HepG2 (cell line): ENCODE data around the gene LCN2. TPM values are rescaled to one million over a fixed set of nuclear protein-coding genes. Genes with fewer than 3 reads are reported as not detected.

Experiments used
- ESRRA ChIP-seq: sonication (generic); formaldehyde crosslinking; IDR thresholded peaks from 2 replicates; pipeline ENCODE4 v1.5.1; 2020; ENCODE audit warnings: mild to moderate bottlenecking, low read depth, missing genetic modification reagents
- FOXJ3 ChIP-seq: sonication (generic); formaldehyde crosslinking; IDR thresholded peaks from 2 replicates; pipeline ENCODE4 v1.4.0; 2020; ENCODE audit warnings: missing genetic modification reagents, mild to moderate bottlenecking, borderline replicate concordance
- GLMP ChIP-seq: sonication (generic); formaldehyde crosslinking; IDR thresholded peaks from 2 replicates; pipeline ENCODE4 v1.9.0; 2021; ENCODE audit warnings: missing genetic modification reagents, mild to moderate bottlenecking, borderline replicate concordance
- LCORL ChIP-seq, 2 experiments: fragments of 450-650 bp in 1 of 2; sonication (generic) in 1 of 2; formaldehyde crosslinking in 1 of 2; IDR thresholded peaks; 2 replicates each; pipeline versions ENCODE4 v1.5.0 to v1.6.1; 2017 to 2020; ENCODE audit warnings: antibody characterized with exemption in 1 of 2, missing genetic modification reagents in 1 of 2
- PAX8 ChIP-seq: sonication (generic); formaldehyde crosslinking; IDR thresholded peaks from 2 replicates; pipeline ENCODE4 v1.8.0; 2022; ENCODE audit warnings: mild to moderate bottlenecking, missing genetic modification reagents, borderline replicate concordance
- PCBP2 ChIP-seq: fragments of 200-400 bp; formaldehyde crosslinking; optimal IDR thresholded peaks from 2 replicates; pipeline ENCODE3; 2018; ENCODE audit warnings: low read length, low read depth; ENCODE audit not compliant: poor library complexity, severe bottlenecking
- PHB2 ChIP-seq: fragments of 450-650 bp; IDR thresholded peaks from 2 replicates; pipeline ENCODE4 v1.6.1; 2018; ENCODE audit not compliant: partially characterized antibody
- PRDM10 ChIP-seq: sonication (generic); formaldehyde crosslinking; IDR thresholded peaks from 2 replicates; pipeline ENCODE4 v1.4.0; 2020; ENCODE audit warnings: low read depth, missing genetic modification reagents
- SP1 ChIP-seq, 2 experiments: fragments of 450-650 bp in 1 of 2; sonication (generic) in 1 of 2; formaldehyde crosslinking in 1 of 2; IDR thresholded peaks; 2 replicates each; pipeline versions ENCODE4 v1.4.0 to v1.6.1; 2016 to 2020; ENCODE audit warnings: missing genetic modification reagents in 1 of 2
- SP4 ChIP-seq: sonication (generic); formaldehyde crosslinking; IDR thresholded peaks from 2 replicates; pipeline ENCODE4 v1.8.1; 2023; ENCODE audit warnings: mild to moderate bottlenecking, missing genetic modification reagents
- SRSF9 ChIP-seq: fragments of 200-400 bp; formaldehyde crosslinking; IDR thresholded peaks from 2 replicates; pipeline ENCODE4 v1.6.1; 2018; ENCODE audit warnings: borderline replicate concordance, mild to moderate bottlenecking, low read depth, low read length; ENCODE audit not compliant: insufficient read depth, poor library complexity, severe bottlenecking
- STAT5B ChIP-seq: sonication (generic); formaldehyde crosslinking; IDR thresholded peaks from 2 replicates; pipeline ENCODE4 v1.4.0; 2020; ENCODE audit warnings: missing genetic modification reagents
- TGIF2 ChIP-seq: IDR thresholded peaks from 2 replicates; pipeline ENCODE4 v1.6.1; 2016; ENCODE audit warnings: control low read depth, missing compliant biosample characterization
- ZNF143 ChIP-seq: sonication (generic); formaldehyde crosslinking; IDR thresholded peaks from 2 replicates; pipeline ENCODE4 v1.4.0; 2020; ENCODE audit warnings: missing genetic modification reagents
- ZNF224 ChIP-seq: sonication (generic); formaldehyde crosslinking; IDR thresholded peaks from 2 replicates; pipeline ENCODE4 v1.5.0; 2020; ENCODE audit warnings: mild to moderate bottlenecking, missing genetic modification reagents
- ZNF543 ChIP-seq: sonication (generic); formaldehyde crosslinking; IDR thresholded peaks from 2 replicates; pipeline ENCODE4 v1.4.0; 2020; ENCODE audit warnings: mild to moderate bottlenecking, missing genetic modification reagents
- ZNF788 ChIP-seq: sonication (generic); formaldehyde crosslinking; IDR thresholded peaks from 2 replicates; pipeline ENCODE4 v1.5.0; 2020; ENCODE audit warnings: mild to moderate bottlenecking, missing genetic modification reagents, borderline replicate concordance
- ZNF839 ChIP-seq: sonication (generic); formaldehyde crosslinking; IDR thresholded peaks from 2 replicates; pipeline ENCODE4 v1.4.0; 2020; ENCODE audit warnings: missing genetic modification reagents, mild to moderate bottlenecking, borderline replicate concordance
- polyA plus RNA-seq, 8 experiments: library from polyadenylated mRNA; depleted of rRNA in 3 of 8; stranded (reverse) in 7 of 8; unstranded in 1 of 8; fragments of >200 nt; fragmentation: Illumina TruSeq in 4 of 8; extraction: Trizol in 4 of 8; gene quantifications; 2 replicates each; pipeline versions ENCODE4 v1.2.1 to v1.2.3, GENCODE V29; 2011 to 2016; ENCODE audit warnings: low read depth in 4 of 8, missing spikeins in 1 of 8, mixed read lengths in 1 of 8; ENCODE audit not compliant: insufficient read depth in 1 of 8
- total RNA-seq, 5 experiments: library from RNA; depleted of rRNA; stranded (reverse); fragments of >200 nt; fragmentation: Illumina TruSeq; extraction: Trizol; gene quantifications; 2 replicates each; pipeline ENCODE4 v1.2.3, GENCODE V29; 2016; ENCODE audit warnings: low read depth in 1 of 5
- TF ChIP-seq, protein P1 (sequence below): sonication (generic); formaldehyde crosslinking; conservative IDR thresholded peaks from 2 replicates; pipeline ENCODE4 v1.4.0; 2020; ENCODE audit warnings: missing genetic modification reagents
- TF ChIP-seq, protein P2 (sequence below): IDR thresholded peaks from 2 replicates; pipeline ENCODE4 v1.6.1; 2016; ENCODE audit warnings: low read depth

LCN2 gene
- total and polyA plus RNA-seq, 2 of the 13 experiments (the other 11 are each of a cell fraction or from before 2014, with no cell fraction given), result 0.38 to 1.4 TPM

DNA sequence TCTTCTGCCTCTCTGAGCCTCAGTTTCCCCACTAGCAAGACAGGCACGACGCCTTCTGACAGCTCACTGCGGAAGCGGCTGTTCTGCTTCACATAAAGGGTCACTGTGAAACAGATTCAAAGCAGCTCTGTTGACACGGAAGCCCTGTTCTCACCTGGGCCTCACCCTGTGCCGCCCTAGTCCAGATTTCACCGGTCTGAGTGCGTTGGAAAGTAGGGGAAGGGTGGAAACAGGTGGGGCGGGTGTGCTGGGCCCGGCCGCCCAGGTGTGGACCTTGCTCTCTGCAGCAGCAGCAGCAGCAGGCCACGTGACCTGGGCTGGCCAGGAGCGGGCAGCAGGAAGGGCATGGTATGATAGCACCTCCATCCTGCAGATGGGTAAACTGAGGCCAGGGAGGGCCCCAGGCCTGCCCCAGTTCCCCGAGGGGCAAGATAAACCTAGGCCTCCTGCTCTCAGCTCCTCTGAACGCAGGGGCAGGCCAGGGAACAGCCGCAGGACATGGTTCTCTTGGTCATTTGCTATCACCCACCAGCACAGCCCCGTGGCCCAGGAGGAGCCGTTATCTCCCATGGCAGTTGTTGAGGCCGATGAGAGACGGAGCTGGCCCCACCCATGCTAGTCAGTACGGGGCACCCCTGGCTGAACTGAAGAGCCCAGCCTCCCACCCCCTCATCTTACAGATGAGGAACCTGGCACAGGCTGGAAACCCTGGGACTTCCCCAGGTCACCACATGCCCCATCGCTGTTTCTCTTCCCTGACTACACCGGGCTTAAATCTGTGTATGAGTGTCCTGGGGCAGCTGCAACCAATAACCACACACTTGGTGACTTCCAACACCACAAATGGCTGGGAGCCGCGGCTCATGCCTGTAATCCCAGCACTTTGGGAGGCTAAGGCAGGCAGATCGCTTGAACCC lies 33.8 kb upstream of the LCN2 start (continued):
- TF ChIP-seq ZNF788 (CRISPR knock-in tag) (peak; percentile 92; the same call in 1 of the 2 replicates), FOXJ3 (CRISPR knock-in tag) (peak; percentile 81), ZNF143 (CRISPR knock-in tag) (peak; percentile 46; the same call in 1 of the 2 replicates), ZNF224 (CRISPR knock-in tag) (peak; percentile 73; the same call in 1 of the 2 replicates), SP1 (IDR thresholded peaks at IDR 0.05) (no peak), SP1 (CRISPR knock-in tag; IDR thresholded peaks at IDR 0.05) (peak; percentile 52; the same call in 1 of the 2 replicates), PHB2 (no peak), PRDM10 (CRISPR knock-in tag) (peak; percentile 67; the same call in 1 of the 2 replicates), GLMP (no peak), ESRRA (CRISPR knock-in tag) (peak; percentile 89), SP4 (peak; percentile 82), STAT5B (CRISPR knock-in tag) (peak; percentile 82; the same call in 1 of the 2 replicates), LCORL (IDR thresholded peaks at IDR 0.05) (no peak), LCORL (CRISPR knock-in tag; IDR thresholded peaks at IDR 0.05) (peak; percentile 97), PCBP2 (no peak), ZNF543 (CRISPR knock-in tag) (peak; percentile 95; the same call in 1 of the 2 replicates), ZNF839 (CRISPR knock-in tag) (no peak), PAX8 (CRISPR knock-in tag) (no peak), SRSF9 (no peak), TGIF2 (peak; percentile 81; the same call in 1 of the 2 replicates)
- TF ChIP-seq, protein P1, sequence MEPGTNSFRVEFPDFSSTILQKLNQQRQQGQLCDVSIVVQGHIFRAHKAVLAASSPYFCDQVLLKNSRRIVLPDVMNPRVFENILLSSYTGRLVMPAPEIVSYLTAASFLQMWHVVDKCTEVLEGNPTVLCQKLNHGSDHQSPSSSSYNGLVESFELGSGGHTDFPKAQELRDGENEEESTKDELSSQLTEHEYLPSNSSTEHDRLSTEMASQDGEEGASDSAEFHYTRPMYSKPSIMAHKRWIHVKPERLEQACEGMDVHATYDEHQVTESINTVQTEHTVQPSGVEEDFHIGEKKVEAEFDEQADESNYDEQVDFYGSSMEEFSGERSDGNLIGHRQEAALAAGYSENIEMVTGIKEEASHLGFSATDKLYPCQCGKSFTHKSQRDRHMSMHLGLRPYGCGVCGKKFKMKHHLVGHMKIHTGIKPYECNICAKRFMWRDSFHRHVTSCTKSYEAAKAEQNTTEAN (CRISPR knock-in tag), result peak; percentile 72
- TF ChIP-seq, protein P2, sequence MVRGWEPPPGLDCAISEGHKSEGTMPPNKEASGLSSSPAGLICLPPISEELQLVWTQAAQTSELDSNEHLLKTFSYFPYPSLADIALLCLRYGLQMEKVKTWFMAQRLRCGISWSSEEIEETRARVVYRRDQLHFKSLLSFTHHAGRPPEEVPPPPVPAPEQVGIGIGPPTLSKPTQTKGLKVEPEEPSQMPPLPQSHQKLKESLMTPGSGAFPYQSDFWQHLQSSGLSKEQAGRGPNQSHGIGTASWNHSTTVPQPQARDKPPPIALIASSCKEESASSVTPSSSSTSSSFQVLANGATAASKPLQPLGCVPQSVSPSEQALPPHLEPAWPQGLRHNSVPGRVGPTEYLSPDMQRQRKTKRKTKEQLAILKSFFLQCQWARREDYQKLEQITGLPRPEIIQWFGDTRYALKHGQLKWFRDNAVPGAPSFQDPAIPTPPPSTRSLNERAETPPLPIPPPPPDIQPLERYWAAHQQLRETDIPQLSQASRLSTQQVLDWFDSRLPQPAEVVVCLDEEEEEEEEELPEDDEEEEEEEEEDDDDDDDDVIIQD, result peak; percentile 74
